Uterus (tissue), 2 donors: ENCODE data around the gene UBR2.

Experiments
- CTCF ChIP-seq, 4 experiments: fragments of 200-600 bp in 2 of 4; fragments of 450-650 bp in 2 of 4; sonication (generic) in 2 of 4; IDR thresholded peaks; one replicate each; pipeline ENCODE4 v1.5.1; 2016 to 2019; ENCODE audit warnings: antibody characterized with exemption in 4 of 4, mild to moderate bottlenecking in 2 of 4, moderate library complexity in 1 of 4
- POLR2A ChIP-seq, 2 donors: fragments of 450-650 bp; IDR thresholded peaks; one replicate each; pipeline ENCODE4 v1.6.1; 2016; ENCODE audit warnings: antibody characterized with exemption in 2 of 2, mild to moderate bottlenecking in 1 of 2, moderate library complexity in 1 of 2

- TF ChIP-seq CTCF (IDR thresholded peaks at IDR 0.05): no peak
- no peak for TF ChIP-seq POLR2A (IDR thresholded peaks at IDR 0.05)
Measured at GRCh38 chr6:42571611-42572342, 7.9 kb downstream of the UBR2 start.
